Liver (tissue), 3 donors: ENCODE results near the gene SPTBN4.

Experiments used
- GABPA ChIP-seq, 2 donors: IDR thresholded peaks in 1 of 2; conservative IDR thresholded peaks in 1 of 2; 2 replicates each; pipeline ENCODE4 v1.6.1; 2016; ENCODE audit warnings: antibody characterized with exemption in 2 of 2, mild to moderate bottlenecking in 1 of 2, moderate library complexity in 1 of 2
- JUND ChIP-seq, 2 donors: IDR thresholded peaks; 2 replicates each; pipeline ENCODE4 v1.6.1; 2016; ENCODE audit warnings: antibody characterized with exemption in 2 of 2
- YY1 ChIP-seq: IDR thresholded peaks from 2 replicates; pipeline ENCODE4 v1.6.1; 2016; ENCODE audit warnings: antibody characterized with exemption, mild to moderate bottlenecking
- TF ChIP-seq, protein P1 (sequence below): fragments of 150-350 bp; IDR thresholded peaks from 2 replicates; pipeline ENCODE4 v1.5.1; 2017; ENCODE audit warnings: improper control_type of control experiment, low read depth, low read length; ENCODE audit not compliant: missing input control
- TF ChIP-seq, protein P2 (sequence below): IDR thresholded peaks from 2 replicates; pipeline ENCODE4 v1.6.1; 2016; ENCODE audit warnings: antibody characterized with exemption
- TF ChIP-seq, protein P3 (sequence below): IDR thresholded peaks from 2 replicates; pipeline ENCODE4 v1.6.1; 2016; ENCODE audit warnings: antibody characterized with exemption
- donor health status: healthy.
- donor health status: healthy.

DNA sequence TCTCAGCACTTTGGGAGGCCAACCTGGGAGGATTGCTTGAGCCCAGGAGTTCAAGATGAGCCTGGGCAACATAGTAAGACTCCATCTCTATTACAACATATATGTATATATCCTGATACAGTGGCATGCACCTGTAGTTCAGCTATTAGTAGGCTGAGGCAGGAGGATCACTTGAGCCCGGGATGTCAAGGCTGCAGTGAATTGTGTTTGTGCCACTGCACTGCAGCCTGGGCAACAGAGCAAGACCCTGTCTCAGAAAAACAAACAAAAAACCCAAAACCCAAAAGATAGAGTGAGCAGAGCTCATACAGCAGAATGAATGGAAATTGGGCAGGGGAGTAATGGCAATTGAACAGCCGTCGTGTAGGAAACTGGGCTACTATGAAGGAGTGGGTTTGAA is 92.6 kb downstream of the SPTBN4 start:
- TF ChIP-seq, protein P1, sequence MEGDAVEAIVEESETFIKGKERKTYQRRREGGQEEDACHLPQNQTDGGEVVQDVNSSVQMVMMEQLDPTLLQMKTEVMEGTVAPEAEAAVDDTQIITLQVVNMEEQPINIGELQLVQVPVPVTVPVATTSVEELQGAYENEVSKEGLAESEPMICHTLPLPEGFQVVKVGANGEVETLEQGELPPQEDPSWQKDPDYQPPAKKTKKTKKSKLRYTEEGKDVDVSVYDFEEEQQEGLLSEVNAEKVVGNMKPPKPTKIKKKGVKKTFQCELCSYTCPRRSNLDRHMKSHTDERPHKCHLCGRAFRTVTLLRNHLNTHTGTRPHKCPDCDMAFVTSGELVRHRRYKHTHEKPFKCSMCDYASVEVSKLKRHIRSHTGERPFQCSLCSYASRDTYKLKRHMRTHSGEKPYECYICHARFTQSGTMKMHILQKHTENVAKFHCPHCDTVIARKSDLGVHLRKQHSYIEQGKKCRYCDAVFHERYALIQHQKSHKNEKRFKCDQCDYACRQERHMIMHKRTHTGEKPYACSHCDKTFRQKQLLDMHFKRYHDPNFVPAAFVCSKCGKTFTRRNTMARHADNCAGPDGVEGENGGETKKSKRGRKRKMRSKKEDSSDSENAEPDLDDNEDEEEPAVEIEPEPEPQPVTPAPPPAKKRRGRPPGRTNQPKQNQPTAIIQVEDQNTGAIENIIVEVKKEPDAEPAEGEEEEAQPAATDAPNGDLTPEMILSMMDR, result no peak
- TF ChIP-seq YY1, result no peak
- TF ChIP-seq, protein P2, sequence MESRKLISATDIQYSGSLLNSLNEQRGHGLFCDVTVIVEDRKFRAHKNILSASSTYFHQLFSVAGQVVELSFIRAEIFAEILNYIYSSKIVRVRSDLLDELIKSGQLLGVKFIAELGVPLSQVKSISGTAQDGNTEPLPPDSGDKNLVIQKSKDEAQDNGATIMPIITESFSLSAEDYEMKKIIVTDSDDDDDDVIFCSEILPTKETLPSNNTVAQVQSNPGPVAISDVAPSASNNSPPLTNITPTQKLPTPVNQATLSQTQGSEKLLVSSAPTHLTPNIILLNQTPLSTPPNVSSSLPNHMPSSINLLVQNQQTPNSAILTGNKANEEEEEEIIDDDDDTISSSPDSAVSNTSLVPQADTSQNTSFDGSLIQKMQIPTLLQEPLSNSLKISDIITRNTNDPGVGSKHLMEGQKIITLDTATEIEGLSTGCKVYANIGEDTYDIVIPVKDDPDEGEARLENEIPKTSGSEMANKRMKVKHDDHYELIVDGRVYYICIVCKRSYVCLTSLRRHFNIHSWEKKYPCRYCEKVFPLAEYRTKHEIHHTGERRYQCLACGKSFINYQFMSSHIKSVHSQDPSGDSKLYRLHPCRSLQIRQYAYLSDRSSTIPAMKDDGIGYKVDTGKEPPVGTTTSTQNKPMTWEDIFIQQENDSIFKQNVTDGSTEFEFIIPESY, result no peak
- TF ChIP-seq, protein P3, sequence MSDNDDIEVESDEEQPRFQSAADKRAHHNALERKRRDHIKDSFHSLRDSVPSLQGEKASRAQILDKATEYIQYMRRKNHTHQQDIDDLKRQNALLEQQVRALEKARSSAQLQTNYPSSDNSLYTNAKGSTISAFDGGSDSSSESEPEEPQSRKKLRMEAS, result no peak
- TF ChIP-seq GABPA (IDR thresholded peaks at IDR 0.05 in 1 of 2, conservative IDR thresholded peaks at IDR 0.05 in 1 of 2), result no peak
- TF ChIP-seq JUND (IDR thresholded peaks at IDR 0.05), result no peak
